Cardiac septum (tissue), 1 donor: ENCODE results near the gene PRKCA. TPM values are rescaled to one million over a fixed set of nuclear protein-coding genes. Genes with fewer than 3 reads are reported as not detected.
"Not testable (repeated sequence)": the region's sequence is repeated elsewhere in the genome, so short reads cannot be mapped to it uniquely, and the experiment has no call there.

ENCODE experiments used
- DNase-seq: peaks from one replicate; pipeline ENCODE4 v3.0.0-alpha.2; 2020; ENCODE audit warnings: low spot score
- intact Hi-C: fragments of 100-400 bp; cut with DNase I; formaldehyde crosslinking; loops from one replicate; pipeline ENCODE4 v1.14.0; 2022
- total RNA-seq: library from RNA; stranded (reverse); fragmentation: NEBNext Ultra II Directional; extraction: Animal tissue kit (Norgen Biotek cat#: 25700); gene quantifications from one replicate; pipeline ENCODE4 v1.2.1, GENCODE V29; 2021
- donor health status: DM: no; HTN: no; CAD: no.

The PRKCA gene
- total RNA-seq, 1 donor from 2014 or later = 15.0 TPM

- DNase-seq = no peak
- intact Hi-C loops = no loop called here
These were observed 167.0 kb downstream of the PRKCA start for GRCh38 chr17:66469461-66469860.

GRCh38 chr17:66469890-66470289, 167.5 kb downstream of the PRKCA start:
- DNase-seq = no peak
- intact Hi-C loops = no loop called here

GRCh38 chr17:66472123-66472522, 169.7 kb downstream of the PRKCA start:
- intact Hi-C loops = no loop called here
- DNase-seq = no peak

- DNase-seq = no peak
- intact Hi-C loops = no loop called here
These were observed 171.8 kb downstream of the PRKCA start for GRCh38 chr17:66474258-66474657.

GRCh38 chr17:66474806-66475497, 172.5 kb downstream of the PRKCA start:
- intact Hi-C loops = no loop called here
- no peak for DNase-seq

- intact Hi-C loops = no loop called here
These were observed 173.6 kb downstream of the PRKCA start for GRCh38 chr17:66476014-66476413.

GRCh38 chr17:66477615-66478283, 175.3 kb downstream of the PRKCA start:
- intact Hi-C loops = no loop called here
- no peak for DNase-seq

More at GRCh38 chr17:66476014-66476413, 173.6 kb downstream of the PRKCA start:
- DNase-seq = no peak

- intact Hi-C loops, DNase-seq: not testable (repeated sequence)
These were observed 176.9 kb downstream of the PRKCA start for GRCh38 chr17:66479230-66479889.

GRCh38 chr17:66480243-66480642, 177.8 kb downstream of the PRKCA start:
- intact Hi-C loops = no loop called here
- DNase-seq = no peak

- intact Hi-C loops = no loop called here
- no peak for DNase-seq
These were observed 178.4 kb downstream of the PRKCA start for GRCh38 chr17:66480802-66481201.

- DNase-seq = no peak
- intact Hi-C loops = no loop called here
These were observed 178.9 kb downstream of the PRKCA start for GRCh38 chr17:66481271-66481670.

- no peak for DNase-seq
- intact Hi-C loops = no loop called here
These were observed 181.5 kb downstream of the PRKCA start for GRCh38 chr17:66483906-66484305.

- intact Hi-C loops = no loop called here
- DNase-seq = no peak
These were observed 183.0 kb downstream of the PRKCA start for GRCh38 chr17:66485309-66485947.

- no peak for DNase-seq
- intact Hi-C loops = no loop called here
These were observed 184.7 kb downstream of the PRKCA start for GRCh38 chr17:66487121-66487520.

GRCh38 chr17:66487981-66488468, 185.6 kb downstream of the PRKCA start:
- intact Hi-C loops = no loop called here
- no peak for DNase-seq

GRCh38 chr17:66488864-66489263, 186.5 kb downstream of the PRKCA start:
- DNase-seq = no peak
- intact Hi-C loops = no loop called here

- intact Hi-C loops, DNase-seq: not testable (repeated sequence)
These were observed 187.2 kb downstream of the PRKCA start for GRCh38 chr17:66489576-66489975.

- no peak for DNase-seq
- intact Hi-C loops = no loop called here
These were observed 188.8 kb downstream of the PRKCA start for GRCh38 chr17:66491213-66491612.

- intact Hi-C loops = no loop called here
- DNase-seq = no peak
These were observed 189.3 kb downstream of the PRKCA start for GRCh38 chr17:66491665-66492064.

GRCh38 chr17:66492080-66492479, 189.7 kb downstream of the PRKCA start:
- intact Hi-C loops = no loop called here
- no peak for DNase-seq
